ENCODE results near the gene PDE4D. TPM values are rescaled to one million over a fixed set of nuclear protein-coding genes. Genes with fewer than 3 reads are reported as not detected.

PDE4D gene
- total RNA-seq, 1 experiment from 2014 or later: 1.0 TPM

GRCh38 chr5:59126708-59127573 lies 766.6 kb downstream of the PDE4D start:
- DNase-seq (ENCODE audit: low read depth): peak; percentile 25

GRCh38 chr5:59126016-59126707 lies 767.4 kb downstream of the PDE4D start:
- no peak for DNase-seq (ENCODE audit: low read depth)

- peak; percentile 41 for DNase-seq (ENCODE audit: low read depth)
Measured at GRCh38 chr5:59125011-59125961, 768.2 kb downstream of the PDE4D start.

- no peak for DNase-seq (ENCODE audit: low read depth)
Measured at GRCh38 chr5:59123595-59124561, 769.6 kb downstream of the PDE4D start.

- DNase-seq (ENCODE audit: low read depth): no peak
Measured at GRCh38 chr5:59119480-59119879, 774.0 kb downstream of the PDE4D start.

GRCh38 chr5:59117320-59117719 lies 776.2 kb downstream of the PDE4D start:
- no peak for DNase-seq (ENCODE audit: low read depth)

GRCh38 chr5:59116231-59116865 lies 777.2 kb downstream of the PDE4D start:
- DNase-seq (ENCODE audit: low read depth): no peak

GRCh38 chr5:59115345-59115744 lies 778.2 kb downstream of the PDE4D start:
- no peak for DNase-seq (ENCODE audit: low read depth)

GRCh38 chr5:59109383-59109782 lies 784.1 kb downstream of the PDE4D start:
- no peak for DNase-seq (ENCODE audit: low read depth)

- DNase-seq (ENCODE audit: low read depth): no peak
Measured at GRCh38 chr5:59107692-59108091, 785.8 kb downstream of the PDE4D start.

- DNase-seq (ENCODE audit: low read depth): no peak
Measured at GRCh38 chr5:59104400-59105127, 789.0 kb downstream of the PDE4D start.

- DNase-seq (ENCODE audit: low read depth): no peak
Measured at GRCh38 chr5:59103303-59103702, 790.2 kb downstream of the PDE4D start.

- DNase-seq (ENCODE audit: low read depth): no peak
Measured at GRCh38 chr5:59102437-59102836, 791.1 kb downstream of the PDE4D start.

GRCh38 chr5:59100875-59101274 lies 792.7 kb downstream of the PDE4D start:
- DNase-seq (ENCODE audit: low read depth): no peak

GRCh38 chr5:59099995-59100345 lies 793.6 kb downstream of the PDE4D start:
- no peak for DNase-seq (ENCODE audit: low read depth)

GRCh38 chr5:59099270-59099994 lies 794.1 kb downstream of the PDE4D start:
- peak; percentile 91 for DNase-seq (ENCODE audit: low read depth)

- no peak for DNase-seq (ENCODE audit: low read depth)
Measured at GRCh38 chr5:59098743-59099142, 794.8 kb downstream of the PDE4D start.

- DNase-seq (ENCODE audit: low read depth): no peak
Measured at GRCh38 chr5:59097712-59098111, 795.8 kb downstream of the PDE4D start.

GRCh38 chr5:59097116-59097515 lies 796.4 kb downstream of the PDE4D start:
- no peak for DNase-seq (ENCODE audit: low read depth)

Measured in HT1080 (cell line).